BE2C (cell line): ENCODE measurements around the gene MTR.

ENCODE experiments used
- DNase-seq: peaks from one replicate; pipeline ENCODE4 v3.0.0-alpha.2; 2020
- H3K27me3 ChIP-seq: fragments of 250-450 bp; sonication (Bioruptor Pico); 2 replicates; pipeline ENCODE4 v1.5.1; 2020; ENCODE audit warnings: mild to moderate bottlenecking
- H3K36me3 ChIP-seq: fragments of 250-450 bp; sonication (Bioruptor Pico); 2 replicates; pipeline ENCODE4 v1.5.1; 2020; ENCODE audit warnings: mild to moderate bottlenecking
- H3K4me1 ChIP-seq: fragments of 250-450 bp; sonication (Bioruptor Pico); 2 replicates; pipeline ENCODE4 v1.5.1; 2020
- H3K4me3 ChIP-seq: 2 replicates; pipeline ENCODE4 v1.5.1; 2011; ENCODE audit warnings: low read depth, low read length
- H3K9me3 ChIP-seq: fragments of 250-450 bp; sonication (Bioruptor Pico); 2 replicates; pipeline ENCODE4 v1.5.1; 2020
- CTCF ChIP-seq: IDR thresholded peaks from 2 replicates; pipeline ENCODE4 v1.5.1; 2012; ENCODE audit warnings: mild to moderate bottlenecking, low read depth, low read length

Gene MTR

GRCh38 chr1:236887081-236887480 is 92.0 kb downstream of the MTR start:
- TF ChIP-seq CTCF, result no peak
- Histone ChIP-seq H3K36me3 (peaks cover 21% of the 10 kb centered on the region), H3K9me3 (no peaks in the 10 kb centered on the region), H3K4me3 (no peak overlapping the region), H3K27me3 (no peaks in the 10 kb centered on the region), H3K4me1 (no peaks in the 10 kb centered on the region)
- no peak for DNase-seq

GRCh38 chr1:236888126-236888525 is 93.0 kb downstream of the MTR start:
- Histone ChIP-seq H3K36me3 (peaks cover 27% of the 10 kb centered on the region), H3K4me3 (no peak overlapping the region), H3K4me1 (no peaks in the 10 kb centered on the region), H3K27me3 (no peaks in the 10 kb centered on the region), H3K9me3 (no peaks in the 10 kb centered on the region)
- no peak for TF ChIP-seq CTCF
- no peak for DNase-seq

- no peaks in the 10 kb centered on the region for H3K9me3 ChIP-seq
- no peak for DNase-seq
- no peak for TF ChIP-seq CTCF
- no peaks in the 10 kb centered on the region for H3K4me1 ChIP-seq
- H3K36me3 ChIP-seq, result peaks cover 35% of the 10 kb centered on the region
- no peaks in the 10 kb centered on the region for H3K27me3 ChIP-seq
- no peak overlapping the region for H3K4me3 ChIP-seq
Measured at GRCh38 chr1:236888903-236889302, 93.8 kb downstream of the MTR start.

GRCh38 chr1:236890152-236891056 is 95.3 kb downstream of the MTR start:
- Histone ChIP-seq H3K27me3 (no peaks in the 10 kb centered on the region), H3K4me3 (no peak overlapping the region), H3K4me1 (no peaks in the 10 kb centered on the region), H3K36me3 (peaks cover 44% of the 10 kb centered on the region), H3K9me3 (no peaks in the 10 kb centered on the region)
- no peak for TF ChIP-seq CTCF
- no peak for DNase-seq

- no peak for TF ChIP-seq CTCF
- no peak overlapping the region for H3K4me3 ChIP-seq
- no peaks in the 10 kb centered on the region for H3K4me1 ChIP-seq
- H3K9me3 ChIP-seq, result no peaks in the 10 kb centered on the region
- no peak for DNase-seq
- peaks cover 51% of the 10 kb centered on the region for H3K36me3 ChIP-seq
- H3K27me3 ChIP-seq, result no peaks in the 10 kb centered on the region
Measured at GRCh38 chr1:236893626-236894545, 98.8 kb downstream of the MTR start.
